Liver (tissue), 9 donors: ENCODE data around the gene DDN. TPM values are rescaled to one million over a fixed set of nuclear protein-coding genes. Genes with fewer than 3 reads are reported as not detected.

Experiments used
- DNase-seq: peaks from one replicate; pipeline ENCODE4 v3.0.0-alpha.2; 2017; ENCODE audit warnings: low spot score
- H3K27ac ChIP-seq, 2 donors: one replicate each; pipeline ENCODE4 v1.7.0; 2013; ENCODE audit warnings: inconsistent platforms in 2 of 2, low read length in 2 of 2, control low read depth in 1 of 2, low read depth in 1 of 2, mild to moderate bottlenecking in 1 of 2
- H3K27me3 ChIP-seq, 4 donors: one replicate each; pipeline versions ENCODE4 v1.6.1 to v1.7.0; 2013; ENCODE audit warnings: low read length in 3 of 4, inconsistent platforms in 1 of 4, mild to moderate bottlenecking in 1 of 4, moderate library complexity in 1 of 4; ENCODE audit not compliant: control insufficient read depth in 4 of 4, insufficient read depth in 4 of 4
- H3K36me3 ChIP-seq, 4 donors: one replicate each; pipeline versions ENCODE4 v1.6.1 to v1.7.0; 2013; ENCODE audit warnings: low read length in 3 of 4, mild to moderate bottlenecking in 3 of 4, low read depth in 1 of 4, moderate library complexity in 1 of 4; ENCODE audit not compliant: control insufficient read depth in 4 of 4, insufficient read depth in 3 of 4
- H3K4me1 ChIP-seq, 4 donors: one replicate each; pipeline versions ENCODE4 v1.6.1 to v1.7.0; 2013; ENCODE audit warnings: low read length in 3 of 4, mild to moderate bottlenecking in 3 of 4, moderate library complexity in 1 of 4; ENCODE audit not compliant: control insufficient read depth in 4 of 4, insufficient read depth in 4 of 4
- H3K4me3 ChIP-seq, 3 donors: one replicate each; pipeline versions ENCODE4 v1.6.1 to v1.7.0; 2013; ENCODE audit warnings: low read length in 3 of 3, control low read depth in 1 of 3, low read depth in 1 of 3, mild to moderate bottlenecking in 1 of 3
- H3K9ac ChIP-seq, 2 donors: one replicate each; pipeline ENCODE4 v1.7.0; 2013; ENCODE audit warnings: low read length in 2 of 2, mild to moderate bottlenecking in 2 of 2, moderate library complexity in 2 of 2, control low read depth in 1 of 2, low read depth in 1 of 2
- H3K9me3 ChIP-seq, 4 donors: one replicate each; pipeline versions ENCODE4 v1.6.1 to v1.7.0; 2013; ENCODE audit warnings: low read length in 3 of 4; ENCODE audit not compliant: control insufficient read depth in 4 of 4
- ATF3 ChIP-seq: IDR thresholded peaks from 2 replicates; pipeline ENCODE4 v1.6.1; 2016; ENCODE audit warnings: antibody characterized with exemption
- CTCF ChIP-seq: fragments of 150-350 bp; IDR thresholded peaks from 2 replicates; pipeline ENCODE4 v1.5.1; 2017; ENCODE audit warnings: improper control_type of control experiment, low read depth, low read length; ENCODE audit not compliant: missing input control
- EGR1 ChIP-seq, 2 donors: IDR thresholded peaks; 2 replicates each; pipeline ENCODE4 v1.6.1; 2016 to 2018; ENCODE audit warnings: antibody characterized with exemption in 2 of 2, low read depth in 2 of 2
- FOXA1 ChIP-seq: IDR thresholded peaks from 2 replicates; pipeline ENCODE4 v1.6.1; 2016; ENCODE audit warnings: antibody characterized with exemption
- FOXA2 ChIP-seq: IDR thresholded peaks from 2 replicates; pipeline ENCODE4 v1.6.1; 2016; ENCODE audit warnings: antibody characterized with exemption
- GABPA ChIP-seq, 2 donors: IDR thresholded peaks in 1 of 2; conservative IDR thresholded peaks in 1 of 2; 2 replicates each; pipeline ENCODE4 v1.6.1; 2016; ENCODE audit warnings: antibody characterized with exemption in 2 of 2, mild to moderate bottlenecking in 1 of 2, moderate library complexity in 1 of 2
- HNF4A ChIP-seq, 2 donors: conservative IDR thresholded peaks; 2 replicates each; pipeline ENCODE4 v1.6.1; 2016; ENCODE audit warnings: antibody characterized with exemption in 2 of 2, mild to moderate bottlenecking in 2 of 2
- HNF4G ChIP-seq: IDR thresholded peaks from 2 replicates; pipeline ENCODE4 v1.6.1; 2016; ENCODE audit warnings: antibody characterized with exemption
- JUND ChIP-seq, 2 donors: IDR thresholded peaks; 2 replicates each; pipeline ENCODE4 v1.6.1; 2016; ENCODE audit warnings: antibody characterized with exemption in 2 of 2
- MAX ChIP-seq: IDR thresholded peaks from 2 replicates; pipeline ENCODE4 v1.6.1; 2016; ENCODE audit warnings: antibody characterized with exemption
- NR2F2 ChIP-seq: IDR thresholded peaks from 2 replicates; pipeline ENCODE4 v1.6.1; 2016; ENCODE audit warnings: antibody characterized with exemption
- RAD21 ChIP-seq, 2 donors: IDR thresholded peaks; 2 replicates each; pipeline ENCODE4 v1.6.1; 2016; ENCODE audit warnings: antibody characterized with exemption in 2 of 2, mild to moderate bottlenecking in 2 of 2
- REST ChIP-seq: IDR thresholded peaks from 2 replicates; pipeline ENCODE4 v1.6.1; 2016; ENCODE audit warnings: antibody characterized with exemption, mild to moderate bottlenecking
- RXRA ChIP-seq, 2 donors: IDR thresholded peaks; 2 replicates each; pipeline ENCODE4 v1.6.1; 2017 to 2018; ENCODE audit warnings: antibody characterized with exemption in 2 of 2, mild to moderate bottlenecking in 1 of 2
- SP1 ChIP-seq: IDR thresholded peaks from 2 replicates; pipeline ENCODE4 v1.6.1; 2018; ENCODE audit warnings: antibody characterized with exemption, mild to moderate bottlenecking
- TAF1 ChIP-seq: conservative IDR thresholded peaks from 2 replicates; pipeline ENCODE4 v1.6.1; 2016; ENCODE audit warnings: antibody characterized with exemption, mild to moderate bottlenecking
- YY1 ChIP-seq: IDR thresholded peaks from 2 replicates; pipeline ENCODE4 v1.6.1; 2016; ENCODE audit warnings: antibody characterized with exemption, mild to moderate bottlenecking
- ZBTB33 ChIP-seq: IDR thresholded peaks from 2 replicates; pipeline ENCODE4 v1.6.1; 2016; ENCODE audit warnings: antibody characterized with exemption
- WGBS: extraction: QIAGEN DNeasy Blood & Tissue Kit; methylation state at CpG from one replicate; pipeline ENCODE4 v1.1.7; 2013; 5-methylcytosine and 5-hydroxymethylcytosine counted together
- polyA plus RNA-seq, 2 donors: library from polyadenylated mRNA; stranded (reverse) in 1 of 2; unstranded in 1 of 2; fragments of 200-250 nt in 1 of 2; fragments of >200 nt in 1 of 2; fragmentation: Nextera tagmentation in 1 of 2; extraction: Ambion mirVana in 1 of 2; gene quantifications; one replicate each; pipeline versions ENCODE4 v1.2.1 to v1.2.3, GENCODE V29; 2013 to 2015
- total RNA-seq, 2 donors: library from RNA; depleted of rRNA; stranded (reverse); fragments of >200 nt; gene quantifications; one replicate each; pipeline ENCODE4 v1.2.3, GENCODE V29; 2014
- donor health status: healthy.
- donor health status: healthy.
- donor health status: healthy.
- donor health status: healthy.
- donor health status: healthy.

Gene DDN
- total and polyA plus RNA-seq, 4 donors: 0.09 TPM; not detected in 3

- Histone ChIP-seq H3K9ac (no peak overlapping the region), H3K36me3 (no peaks in the 10 kb centered on the region), H3K27ac (no peak overlapping the region), H3K4me3 (peak overlapping the region in 2 of 3 donors; percentile 15 to 38), H3K4me1 (peaks cover 27 to 34% (median 30%) of the 10 kb centered on the region in 4 donors), H3K9me3 (no peaks in the 10 kb centered on the region), H3K27me3 (peaks cover 6 to 17% (median 13%) of the 10 kb centered on the region in 4 donors)
- no peak for DNase-seq
- no peak for TF ChIP-seq MAX
- TF ChIP-seq RAD21 (IDR thresholded peaks at IDR 0.05): no peak
- no peak for TF ChIP-seq CTCF
- TF ChIP-seq SP1: no peak
- no peak for TF ChIP-seq ZBTB33
- no peak for TF ChIP-seq GABPA (IDR thresholded peaks at IDR 0.05 in 1 of 2, conservative IDR thresholded peaks at IDR 0.05 in 1 of 2)
- TF ChIP-seq FOXA2: no peak
- no peak for TF ChIP-seq EGR1 (IDR thresholded peaks at IDR 0.05; ENCODE audit: low read depth in 2 of 2)
- no peak for TF ChIP-seq TAF1
- TF ChIP-seq REST: no peak
- no peak for TF ChIP-seq ATF3
- no peak for TF ChIP-seq FOXA1
- no peak for TF ChIP-seq RXRA (IDR thresholded peaks at IDR 0.05)
- no peak for TF ChIP-seq JUND (IDR thresholded peaks at IDR 0.05)
- TF ChIP-seq YY1: no peak
- no peak for TF ChIP-seq HNF4G
- TF ChIP-seq NR2F2: no peak
- no peak for TF ChIP-seq HNF4A (conservative IDR thresholded peaks at IDR 0.05)
- 1% methylated on average over 55 of the region's 55 CpGs for WGBS
These were observed 19.4 kb downstream of the DDN start for GRCh38 chr12:48979602-48980388.
